ENCODE results near the gene CRABP2. TPM values are rescaled to one million over a fixed set of nuclear protein-coding genes. Genes with fewer than 3 reads are reported as not detected.
A peak's percentile ranks its signal among the peaks of the same experiment; 100 is the strongest.

CRABP2 gene
- polyA plus RNA-seq (ENCODE audit: insufficient read length in 4 of 4) = 100 to 1,000 TPM in 2 of 4 donors, 10 to 100 TPM in 2; 76.4 to 118 (median 97.9) TPM

DNA sequence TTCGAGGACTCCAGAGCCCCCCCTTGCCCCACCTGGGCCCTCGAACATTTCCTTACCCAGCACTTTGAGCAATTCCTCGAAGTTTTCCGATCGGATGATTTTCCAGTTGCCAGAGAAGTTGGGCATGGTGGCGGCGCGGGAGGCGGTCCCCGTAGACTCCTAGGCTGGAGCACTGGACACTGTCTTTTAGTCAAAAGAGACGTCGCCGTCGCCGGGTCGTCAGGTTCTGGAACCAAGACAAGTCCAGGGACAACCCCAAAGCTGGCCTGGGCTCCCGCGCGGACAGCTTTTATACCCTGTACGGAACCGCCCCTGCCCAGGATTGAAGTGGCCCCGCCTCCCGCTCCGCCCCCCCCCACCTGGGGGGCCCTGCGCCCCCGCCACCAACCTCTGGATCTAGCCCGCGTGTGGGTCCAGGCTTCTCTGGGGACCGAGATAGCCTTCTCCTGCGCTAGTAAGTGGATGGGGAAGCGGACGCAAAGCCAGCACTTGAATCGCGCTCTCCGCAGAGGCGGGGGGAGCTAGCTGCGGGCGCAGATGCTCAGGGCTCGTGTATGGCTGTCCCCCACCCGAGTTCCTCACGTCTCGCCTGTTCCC lies at the start of gene CRABP2:
TSS of gene CRABP2 (minus strand) at position 263 of the 597 bp plus-strand sequence. CDS start at position 126, 137 bp downstream.
- DNase-seq (ENCODE audit: low read depth in 4 of 4, low spot score in 2 of 4) = no peak

DNA sequence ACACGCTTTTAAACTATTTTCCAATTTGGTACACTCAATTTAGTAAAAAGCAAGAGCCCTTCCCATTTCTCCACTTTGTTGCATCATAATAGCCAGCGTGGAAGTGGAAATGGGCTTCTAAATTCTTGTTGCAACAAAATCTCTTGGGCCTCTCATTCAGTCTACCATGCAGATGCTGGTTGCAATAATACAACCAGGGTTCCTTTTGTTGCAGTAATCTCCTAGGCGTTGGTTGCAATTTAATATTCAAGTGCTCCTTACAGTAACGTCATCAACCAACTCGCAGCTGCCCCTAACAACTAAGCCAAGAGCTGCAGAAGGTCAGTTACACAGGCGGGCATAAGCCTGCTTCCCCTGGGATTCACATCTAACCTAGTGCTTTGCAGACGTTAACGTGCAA lies 48.8 kb upstream of the CRABP2 start:
- no peak for DNase-seq (ENCODE audit: low read depth in 4 of 4, low spot score in 2 of 4)

DNA sequence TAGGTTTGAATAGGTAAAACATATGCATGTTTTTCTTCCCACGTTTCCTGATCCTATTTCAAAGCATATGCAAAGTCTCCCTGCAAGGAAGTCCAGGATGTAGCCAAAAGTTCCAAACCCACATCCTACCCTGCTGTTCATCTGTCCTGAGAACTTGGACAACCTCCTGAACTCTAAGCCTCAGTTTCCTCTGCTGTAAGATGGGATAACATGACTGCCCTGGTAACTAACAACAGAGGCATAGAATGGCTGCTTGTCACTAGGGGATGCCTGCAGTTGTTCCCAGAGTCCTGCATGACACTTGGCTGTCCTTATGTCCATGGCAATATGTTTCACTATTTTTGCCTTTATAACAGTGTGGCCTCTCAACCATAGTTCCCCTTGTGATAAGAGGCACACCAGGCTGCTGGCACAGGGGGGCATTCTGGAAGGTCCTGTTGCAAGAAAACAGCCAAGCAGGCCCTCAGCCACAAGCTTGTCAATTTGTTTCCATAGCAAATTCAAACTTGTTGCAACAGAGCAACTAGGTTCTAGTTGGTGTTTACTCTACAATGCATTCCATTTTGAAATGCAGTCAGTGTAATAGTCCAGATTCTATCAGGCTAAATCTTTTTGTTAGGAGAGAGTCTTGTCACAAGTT lies 47.6 kb upstream of the CRABP2 start:
- no peak for DNase-seq (ENCODE audit: low read depth in 4 of 4, low spot score in 2 of 4)

DNA sequence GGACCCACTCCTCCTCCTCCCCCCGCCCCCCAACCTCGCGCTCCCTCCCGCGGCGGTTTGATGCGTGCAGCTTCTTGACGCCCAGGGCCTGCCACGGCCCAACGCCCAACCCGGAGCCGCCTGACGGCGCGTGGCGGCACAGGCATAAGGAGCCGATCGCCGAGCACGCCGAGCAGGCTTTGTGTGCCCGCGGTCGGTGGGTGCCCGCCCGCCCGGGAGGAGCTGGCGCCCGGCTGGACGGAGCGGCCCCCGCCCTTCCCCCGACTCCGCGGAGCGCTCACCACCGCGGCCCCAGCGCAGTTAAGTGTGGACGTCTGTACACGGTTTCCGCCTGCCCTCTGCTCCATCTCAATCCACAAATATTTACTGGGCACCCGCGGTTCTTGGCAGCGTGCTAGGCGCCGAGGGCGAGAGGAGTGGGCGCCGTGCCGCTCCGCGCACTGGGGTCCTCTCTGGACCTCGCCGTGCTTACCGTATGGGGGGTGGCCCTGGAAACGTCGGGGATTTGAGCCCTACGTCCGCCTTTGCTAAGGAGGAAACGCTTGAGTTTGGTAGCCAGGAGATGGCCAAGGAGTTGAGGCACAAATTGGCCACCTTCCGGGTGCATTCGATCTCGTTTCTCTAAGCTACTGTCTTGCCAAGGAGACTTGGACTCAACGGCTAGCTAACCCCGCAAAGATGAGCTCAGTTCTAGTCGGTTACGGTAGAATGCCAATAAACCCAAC lies 46.5 kb upstream of the CRABP2 start:
- peak in 3 of 4 donors; percentile 82 to 93 (median 92) for DNase-seq (ENCODE audit: low read depth in 4 of 4, low spot score in 2 of 4)

DNA sequence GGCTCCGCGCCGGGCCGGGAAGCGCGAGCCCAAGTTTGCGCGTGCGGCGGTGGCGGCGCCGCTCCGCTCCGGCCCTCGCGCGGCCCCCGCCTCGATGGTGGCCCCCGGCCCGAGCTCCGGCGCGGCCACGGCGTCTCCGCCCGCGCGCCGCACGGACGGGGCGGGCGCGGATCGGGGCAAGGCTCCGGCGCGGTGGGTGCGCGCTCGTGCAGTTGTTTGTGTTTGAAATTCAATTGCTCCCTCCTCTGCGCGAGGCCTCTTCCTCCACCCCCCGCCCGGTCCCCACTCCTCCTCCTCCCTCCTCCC lies 46.0 kb upstream of the CRABP2 start, which contains the start of gene HDGF:
TSS of gene HDGF (minus strand) at position 225 of the 306 bp plus-strand sequence. CDS start 246 bp downstream, outside the sequence.
- no peak for DNase-seq (ENCODE audit: low read depth in 4 of 4, low spot score in 2 of 4)

DNA sequence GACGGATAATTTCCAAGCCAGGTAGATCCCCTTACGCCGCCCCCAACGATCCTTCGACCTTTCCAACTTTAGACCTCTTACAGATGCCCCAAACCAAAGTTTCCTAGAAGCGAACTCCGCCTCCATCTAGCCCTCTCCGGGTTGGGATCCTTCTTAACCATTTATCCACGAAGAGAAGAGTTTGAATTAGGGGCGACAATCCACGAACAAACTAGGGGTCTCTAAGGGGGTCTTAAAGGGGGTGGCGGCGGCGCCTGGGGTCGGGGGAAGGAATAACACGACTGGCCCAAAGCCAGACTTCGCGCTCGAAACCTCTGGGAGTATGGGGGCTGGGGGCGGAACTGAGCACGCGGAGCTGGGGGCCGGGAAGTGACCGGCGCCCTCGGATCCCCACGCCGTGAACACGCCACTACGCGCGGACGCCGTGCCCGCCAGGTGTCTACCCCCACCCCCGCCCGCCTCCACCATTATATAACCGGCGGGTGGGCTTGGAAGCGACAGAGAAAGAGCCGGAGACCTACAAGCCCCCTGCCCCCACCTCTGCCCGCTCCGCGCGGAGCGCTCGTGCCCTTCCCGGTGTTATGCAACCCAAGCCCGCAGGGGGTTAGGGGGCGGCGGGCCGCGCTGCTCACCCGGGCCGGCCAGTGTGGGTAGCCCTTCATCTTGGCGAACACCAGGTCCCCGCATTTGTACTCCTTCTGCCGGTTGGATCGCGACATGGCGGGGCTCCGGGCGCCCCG lies 45.5 kb upstream of the CRABP2 start:
- DNase-seq (ENCODE audit: low read depth in 4 of 4, low spot score in 2 of 4) = no peak

GRCh38 chr1:156750191-156750672 lies 44.8 kb upstream of the CRABP2 start:
- DNase-seq (ENCODE audit: low read depth in 4 of 4, low spot score in 2 of 4) = no peak

DNA sequence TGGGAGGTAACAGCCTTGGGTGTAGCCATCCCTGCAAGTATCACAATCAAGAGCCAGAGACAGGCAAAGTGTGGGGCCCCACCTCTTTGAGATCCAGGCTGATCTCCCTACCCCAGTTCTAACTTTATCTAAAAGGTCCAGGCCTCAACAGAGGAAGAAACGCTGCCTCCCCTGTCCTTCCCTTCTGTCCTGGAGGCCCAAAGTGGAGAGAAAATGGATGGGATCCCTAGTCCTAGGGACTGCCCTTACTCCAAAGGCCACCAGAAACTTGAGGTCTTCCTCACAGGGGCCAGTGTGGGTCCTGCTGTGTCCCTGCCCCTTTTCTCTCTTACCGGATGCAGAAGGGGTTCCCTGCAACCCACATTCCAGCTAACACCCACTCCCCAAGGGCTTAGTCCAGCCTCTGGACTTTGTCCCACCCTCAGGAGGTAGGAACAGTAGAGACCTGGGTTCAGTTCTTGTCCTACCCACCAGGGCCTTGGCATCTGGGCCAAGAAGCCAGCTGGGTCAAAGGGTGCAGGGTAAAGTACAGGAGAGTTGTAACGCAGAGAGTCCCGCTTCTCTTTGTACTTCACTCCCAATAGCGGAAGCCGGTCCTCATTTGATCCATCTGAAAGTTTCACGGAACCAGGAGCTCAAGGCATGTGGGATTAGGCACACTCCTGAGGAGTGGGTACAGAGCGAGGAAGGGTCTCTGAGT lies 44.2 kb upstream of the CRABP2 start:
- no peak for DNase-seq (ENCODE audit: low read depth in 4 of 4, low spot score in 2 of 4)

GRCh38 chr1:156748670-156749418 lies 43.5 kb upstream of the CRABP2 start:
- DNase-seq (ENCODE audit: low read depth in 4 of 4, low spot score in 2 of 4) = no peak

GRCh38 chr1:156747742-156748669 lies 42.6 kb upstream of the CRABP2 start:
- DNase-seq (ENCODE audit: low read depth in 4 of 4, low spot score in 2 of 4) = no peak

DNA sequence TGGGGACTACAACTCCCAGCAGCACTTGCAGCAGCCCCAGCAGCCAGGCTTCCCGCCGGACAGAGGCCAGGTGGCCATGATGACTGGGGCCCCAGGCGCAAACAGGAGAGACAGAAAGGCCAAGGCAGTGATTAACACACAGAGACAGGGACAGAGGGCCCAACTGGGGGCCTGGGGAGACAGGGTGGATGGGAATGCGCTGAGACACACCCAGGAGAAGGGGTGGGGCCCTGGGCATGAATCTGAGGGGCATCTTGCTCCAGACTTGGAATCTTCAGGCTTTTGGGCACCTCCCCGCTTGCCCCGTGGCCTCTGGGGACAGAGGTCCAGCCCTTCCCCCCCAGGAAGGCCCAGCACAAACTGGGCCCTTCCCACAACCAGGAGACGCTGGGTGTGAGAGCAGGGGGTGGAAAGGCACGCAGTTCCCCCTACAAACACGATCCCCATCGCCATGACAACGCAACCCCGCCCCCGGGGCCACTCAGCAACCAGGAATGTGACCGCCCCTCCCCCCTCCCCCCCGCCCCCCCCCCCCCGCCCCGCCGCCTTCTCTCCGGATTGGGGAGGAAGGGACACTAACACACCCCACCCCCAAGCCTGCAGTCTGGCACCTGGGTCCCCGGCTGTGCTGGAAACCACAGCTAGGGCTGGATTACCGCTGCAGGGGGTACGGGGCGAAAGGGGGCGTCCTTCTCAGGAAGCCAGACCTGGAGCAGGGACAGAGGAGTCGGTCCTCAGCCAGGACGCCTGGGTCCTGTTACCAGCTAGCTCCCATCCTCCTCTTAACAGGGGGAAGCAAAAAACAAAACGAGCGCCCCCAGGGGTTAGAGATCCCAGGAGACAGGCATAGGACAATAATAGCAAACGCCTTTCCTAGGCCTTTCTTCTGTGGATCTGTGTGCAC lies 41.6 kb upstream of the CRABP2 start:
- peak in 1 of 4 donors; percentile 82 for DNase-seq (ENCODE audit: low read depth in 4 of 4, low spot score in 2 of 4)

DNA sequence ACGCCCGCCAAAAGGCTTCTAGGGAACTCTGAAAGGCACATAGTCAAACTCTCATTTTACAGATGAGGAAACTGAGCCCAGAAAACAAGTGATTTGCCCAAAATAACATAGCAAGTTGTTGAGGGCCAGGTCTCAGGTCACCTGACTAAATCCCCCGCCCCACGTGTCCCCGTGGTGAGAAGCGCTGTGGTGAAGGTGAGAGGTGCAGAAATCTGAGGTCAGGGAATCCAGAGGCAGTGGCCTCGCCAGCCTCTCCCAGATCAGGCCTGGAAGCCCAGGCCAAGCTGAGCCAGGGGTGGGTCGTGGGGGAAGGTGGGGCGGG lies 41.0 kb upstream of the CRABP2 start:
- DNase-seq (ENCODE audit: low read depth in 4 of 4, low spot score in 2 of 4) = no peak

- DNase-seq (ENCODE audit: low read depth in 4 of 4, low spot score in 2 of 4) = no peak
These were observed 40.5 kb upstream of the CRABP2 start for GRCh38 chr1:156745881-156746280.

GRCh38 chr1:156744786-156745419 lies 39.5 kb upstream of the CRABP2 start:
- DNase-seq (ENCODE audit: low read depth in 4 of 4, low spot score in 2 of 4) = no peak

- DNase-seq (ENCODE audit: low read depth in 4 of 4, low spot score in 2 of 4) = no peak
These were observed 39.0 kb upstream of the CRABP2 start for GRCh38 chr1:156744344-156744743.

GRCh38 chr1:156743367-156744302 lies 38.3 kb upstream of the CRABP2 start:
- no peak for DNase-seq (ENCODE audit: low read depth in 4 of 4, low spot score in 2 of 4)
